HEK293T (cell line): ENCODE data around the gene HPGD.

Source experiments
- CTCF ChIA-PET: fragments of 350-600 bp; formaldehyde crosslinking; extraction: SDS; loops from one replicate; lab custom pipeline; 2021; ENCODE audit warnings: antibody characterized with exemption, inconsistent platforms; lab: Yijun Ruan, JAX
- POLR2A ChIA-PET: fragments of 350-600 bp; formaldehyde crosslinking; extraction: SDS; loops from one replicate; lab custom pipeline; 2020; ENCODE audit warnings: antibody characterized with exemption, inconsistent platforms; lab: Yijun Ruan, JAX
- DNase-seq: peaks from one replicate; pipeline ENCODE4 v3.0.0; 2012; ENCODE audit warnings: mixed read lengths; ENCODE audit errors: extremely low spot score
- ARNT ChIP-seq: fragments of 450-650 bp; IDR thresholded peaks from 2 replicates; pipeline ENCODE4 v1.6.1; 2017; ENCODE audit warnings: mild to moderate bottlenecking
- BHLHE40 ChIP-seq: fragments of 450-650 bp; IDR thresholded peaks from 2 replicates; pipeline ENCODE4 v1.6.1; 2016; ENCODE audit warnings: mild to moderate bottlenecking, moderate library complexity, borderline replicate concordance
- CTBP1 ChIP-seq: fragments of 450-650 bp; IDR thresholded peaks from 2 replicates; pipeline ENCODE4 v1.6.1; 2016; ENCODE audit warnings: borderline replicate concordance
- ELF4 ChIP-seq: fragments of 450-650 bp; IDR thresholded peaks from 2 replicates; pipeline ENCODE4 v1.6.1; 2017; ENCODE audit warnings: antibody characterized with exemption
- FOXK2 ChIP-seq: fragments of 450-650 bp; IDR thresholded peaks from 2 replicates; pipeline ENCODE4 v1.6.1; 2016; ENCODE audit warnings: mild to moderate bottlenecking
- FOXM1 ChIP-seq: fragments of 450-650 bp; IDR thresholded peaks from 2 replicates; pipeline ENCODE4 v1.6.1; 2017; ENCODE audit warnings: mild to moderate bottlenecking, borderline replicate concordance
- HDGF ChIP-seq: fragments of 450-650 bp; IDR thresholded peaks from 2 replicates; pipeline ENCODE4 v1.6.1; 2017; ENCODE audit warnings: antibody characterized with exemption, borderline replicate concordance
- NFRKB ChIP-seq: fragments of 450-650 bp; IDR thresholded peaks from 2 replicates; pipeline ENCODE4 v1.6.1; 2016; ENCODE audit warnings: mild to moderate bottlenecking, moderate library complexity
- SP1 ChIP-seq: fragments of 450-650 bp; IDR thresholded peaks from 2 replicates; pipeline ENCODE4 v1.6.1; 2017

The HPGD gene

GRCh38 chr4:174444390-174444789 is 77.9 kb downstream of the HPGD start:
- CTCF ChIA-PET, result no interaction called here
- TF ChIP-seq FOXM1, result no peak
- no peak for TF ChIP-seq HDGF
- TF ChIP-seq CTBP1, result no peak
- no peak for TF ChIP-seq FOXK2
- no peak for TF ChIP-seq ARNT
- TF ChIP-seq BHLHE40, result no peak
- no peak for TF ChIP-seq SP1
- TF ChIP-seq ELF4, result no peak
- TF ChIP-seq NFRKB, result no peak
- POLR2A ChIA-PET, result no interaction called here

More at GRCh38 chr4:174444390-174444789, 77.9 kb downstream of the HPGD start:
- no peak for DNase-seq
